Small intestine (tissue), 7 donors: ENCODE results near the gene HECTD1. TPM values are rescaled to one million over a fixed set of nuclear protein-coding genes. Genes with fewer than 3 reads are reported as not detected.
A peak's percentile ranks its signal among the peaks of the same experiment; 100 is the strongest.
"Not testable (repeated sequence)": the region's sequence is repeated elsewhere in the genome, so short reads cannot be mapped to it uniquely, and the experiment has no call there.

Experiments used
- DNase-seq, 2 donors: peaks; one replicate each; pipeline versions ENCODE4 v3.0.0 to v3.0.0-alpha.2; 2013
- FAIRE-seq: peaks from 2 replicates; lab custom pipeline; 2012; peaks lifted over from hg19 to GRCh38; lab: Jason Lieb, UNC
- H3K27ac ChIP-seq, 3 donors: one replicate each; pipeline ENCODE4 v1.5.1; 2013; ENCODE audit warnings: low read length in 2 of 3, mild to moderate bottlenecking in 2 of 3, control low read depth in 1 of 3, inconsistent platforms in 1 of 3, low read depth in 1 of 3, moderate library complexity in 1 of 3
- H3K27me3 ChIP-seq, 3 donors: one replicate each; pipeline ENCODE4 v1.6.1; 2013; ENCODE audit warnings: low read length in 3 of 3, inconsistent platforms in 1 of 3; ENCODE audit not compliant: control insufficient read depth in 3 of 3, insufficient read depth in 3 of 3
- H3K36me3 ChIP-seq, 3 donors: one replicate each; pipeline ENCODE4 v1.6.1; 2013; ENCODE audit warnings: low read length in 3 of 3, inconsistent platforms in 1 of 3, low read depth in 1 of 3, mild to moderate bottlenecking in 1 of 3, moderate library complexity in 1 of 3; ENCODE audit not compliant: control insufficient read depth in 3 of 3, insufficient read depth in 2 of 3
- H3K4me1 ChIP-seq, 3 donors: one replicate each; pipeline ENCODE4 v1.6.1; 2013; ENCODE audit warnings: low read length in 2 of 3, inconsistent platforms in 1 of 3, low read depth in 1 of 3, mild to moderate bottlenecking in 1 of 3, moderate library complexity in 1 of 3; ENCODE audit not compliant: control insufficient read depth in 3 of 3, insufficient read depth in 2 of 3
- H3K4me3 ChIP-seq, 3 donors: one replicate each; pipeline ENCODE4 v1.5.1; 2013; ENCODE audit warnings: low read length in 3 of 3, control low read depth in 1 of 3, inconsistent platforms in 1 of 3, low read depth in 1 of 3, mild to moderate bottlenecking in 1 of 3, moderate library complexity in 1 of 3
- H3K9me3 ChIP-seq, 2 donors: one replicate each; pipeline ENCODE4 v1.6.1; 2013; ENCODE audit warnings: low read depth in 1 of 2, low read length in 1 of 2; ENCODE audit not compliant: control insufficient read depth in 2 of 2, insufficient read depth in 1 of 2
- WGBS, 3 donors: extraction: QIAGEN DNeasy Blood & Tissue Kit; methylation state at CpG; one replicate each; pipeline ENCODE4 v1.1.7; 2013; 5-methylcytosine and 5-hydroxymethylcytosine counted together
- polyA plus RNA-seq, 4 donors: library from polyadenylated mRNA; stranded (reverse) in 3 of 4; unstranded in 1 of 4; fragments of 200-250 nt in 3 of 4; fragments of 120-200 nt in 1 of 4; gene quantifications; one replicate each; pipeline versions ENCODE4 v1.2.1 to v1.2.3, GENCODE V29; 2013
- donor health status: healthy with polysubstance abuse.
- donor health status: control.
- donor health status: control.
- donor health status: Bipolar disorder and iron deficiency.
- donor health status: healthy.

HECTD1 gene
- polyA plus RNA-seq, 4 donors, result 40.9 to 84.4 (median 55.0) TPM

GRCh38 chr14:31196839-31197492 lies 10.6 kb downstream of the HECTD1 start:
- Histone ChIP-seq H3K4me3 (no peak overlapping the region), H3K4me1 (peaks cover 0 to 4% (median 0%) of the 10 kb centered on the region in 3 donors), H3K36me3 (peaks cover 5 to 31% (median 6%) of the 10 kb centered on the region in 3 donors), H3K27ac (no peak overlapping the region), H3K27me3 (no peaks in the 10 kb centered on the region), H3K9me3 (no peaks in the 10 kb centered on the region)
- DNase-seq (no peak), FAIRE-seq (no peak)
- WGBS, 3 donors, result 83 to 89% (median 88%) methylated on average over 8 of the region's 8 CpGs

- H3K27ac ChIP-seq, result no peak overlapping the region
- no peak overlapping the region for H3K4me3 ChIP-seq
- peaks cover 0 to 35% (median 3%) of the 10 kb centered on the region in 3 donors for H3K36me3 ChIP-seq
- DNase-seq, result no peak
- H3K4me1 ChIP-seq, result peaks cover 0 to 4% (median 3%) of the 10 kb centered on the region in 3 donors
- H3K27me3 ChIP-seq, result no peaks in the 10 kb centered on the region
- H3K9me3 ChIP-seq, result no peaks in the 10 kb centered on the region
- FAIRE-seq, result no peak
Observed at GRCh38 chr14:31194661-31195060, 12.9 kb downstream of the HECTD1 start.

- FAIRE-seq, result no peak
- H3K36me3 ChIP-seq, result peaks cover 0 to 39% (median 3%) of the 10 kb centered on the region in 3 donors
- H3K27ac ChIP-seq, result no peak overlapping the region
- no peak for DNase-seq
- no peaks in the 10 kb centered on the region for H3K27me3 ChIP-seq
- H3K9me3 ChIP-seq, result no peaks in the 10 kb centered on the region
- H3K4me3 ChIP-seq, result no peak overlapping the region
- H3K4me1 ChIP-seq, result peaks cover 0 to 4% (median 3%) of the 10 kb centered on the region in 3 donors
- 74 to 91% (median 84%) methylated on average over 3 of the region's 3 CpGs for WGBS, 3 donors
Observed at GRCh38 chr14:31194095-31194494, 13.5 kb downstream of the HECTD1 start.

- not testable (repeated sequence) for H3K27me3 ChIP-seq, DNase-seq, FAIRE-seq, H3K27ac ChIP-seq, H3K4me1 ChIP-seq, H3K9me3 ChIP-seq, H3K4me3 ChIP-seq
- WGBS, 3 donors, result 94 to 96% (median 95%) methylated on average over 8 of the region's 8 CpGs
- peaks cover 0 to 38% (median 3%) of the 10 kb centered on the region in 3 donors for H3K36me3 ChIP-seq
Observed at GRCh38 chr14:31192544-31192943, 15.0 kb downstream of the HECTD1 start.

GRCh38 chr14:31190717-31191263 lies 16.8 kb downstream of the HECTD1 start:
- DNase-seq (no peak), FAIRE-seq (no peak)

GRCh38 chr14:31190219-31190603 lies 17.4 kb downstream of the HECTD1 start:
- DNase-seq (peak; percentile 53 to 67), FAIRE-seq (no peak)
- WGBS, 3 donors, result 45 to 71% (median 48%) methylated on average over 3 of the region's 3 CpGs
- Histone ChIP-seq H3K27me3 (no peaks in the 10 kb centered on the region), H3K36me3 (peaks cover 0 to 34% (median 2%) of the 10 kb centered on the region in 3 donors), H3K9me3 (no peaks in the 10 kb centered on the region), H3K27ac (no peak overlapping the region), H3K4me3 (no peak overlapping the region), H3K4me1 (peaks cover 0 to 4% (median 3%) of the 10 kb centered on the region in 3 donors)

More at GRCh38 chr14:31190717-31191263, 16.8 kb downstream of the HECTD1 start:
- Histone ChIP-seq H3K27ac (no peak overlapping the region), H3K36me3 (peaks cover 0 to 34% (median 0%) of the 10 kb centered on the region in 3 donors), H3K9me3 (no peaks in the 10 kb centered on the region), H3K27me3 (no peaks in the 10 kb centered on the region), H3K4me3 (no peak overlapping the region), H3K4me1 (peaks cover 0 to 8% (median 3%) of the 10 kb centered on the region in 3 donors)
- WGBS, 3 donors, result 94 to 96% (median 96%) methylated on average over 8 of the region's 8 CpGs

GRCh38 chr14:31189346-31190218 lies 18.0 kb downstream of the HECTD1 start:
- DNase-seq (no peak), FAIRE-seq (no peak)
- no peaks in the 10 kb centered on the region for H3K9me3 ChIP-seq
- peaks cover 0 to 38% (median 2%) of the 10 kb centered on the region in 3 donors for H3K36me3 ChIP-seq
- H3K27me3 ChIP-seq, result no peaks in the 10 kb centered on the region
- H3K27ac ChIP-seq, result no peak overlapping the region
- H3K4me1 ChIP-seq, result peaks cover 0 to 4% (median 3%) of the 10 kb centered on the region in 3 donors
- H3K4me3 ChIP-seq, result no peak overlapping the region
- WGBS, 3 donors, result 83 to 88% (median 86%) methylated on average over 5 of the region's 5 CpGs

- DNase-seq, result no peak
- Histone ChIP-seq H3K27ac (no peak overlapping the region), H3K36me3 (peaks cover 0 to 44% (median 2%) of the 10 kb centered on the region in 3 donors), H3K4me3 (no peak overlapping the region), H3K27me3 (no peaks in the 10 kb centered on the region), H3K4me1 (peaks cover 0 to 4% (median 3%) of the 10 kb centered on the region in 3 donors), H3K9me3 (no peaks in the 10 kb centered on the region)
- whole genome bisulfite sequencing, 3 donors, result 95 to 98% (median 96%) methylated on average over 1 of the region's 1 CpG
- no peak for FAIRE-seq
Observed at GRCh38 chr14:31188744-31189143, 18.8 kb downstream of the HECTD1 start.
